Stimulated activated naive B cell treated with anti-CD40 and anti-IgM and Interleukin-4, amounts not matched to agents 10 μg/mL and 1 μg/mL and 100 μg/mL, for 72 hours (primary cell): ENCODE measurements around the gene IL27RA.

Source experiments
- ATAC-seq, 2 donors: fragments of 150-1000 bp; cut with Tn5 transposase; replicated peaks; 2 replicates each; pipeline ENCODE4 v1.10.0; 2021; ENCODE audit warnings: moderate library complexity in 1 of 2
- DNase-seq: peaks from one replicate; pipeline ENCODE4 v3.0.0; 2021
- H3K27ac Mint-ChIP-seq: one replicate; pipeline ENCODE4 v1.8.0; 2022; ENCODE audit warnings: mild to moderate bottlenecking, mixed read lengths
- H3K27me3 Mint-ChIP-seq, 2 donors: one replicate each; pipeline ENCODE4 v1.8.0; 2022; ENCODE audit warnings: mixed read lengths in 2 of 2
- H3K36me3 Mint-ChIP-seq, 2 donors: one replicate each; pipeline ENCODE4 v1.8.0; 2022; ENCODE audit warnings: mixed read lengths in 2 of 2, mild to moderate bottlenecking in 1 of 2
- H3K4me1 Mint-ChIP-seq, 2 donors: one replicate each; pipeline ENCODE4 v1.8.0; 2022; ENCODE audit warnings: mixed read lengths in 2 of 2, mild to moderate bottlenecking in 1 of 2
- H3K4me3 Mint-ChIP-seq, 2 donors: one replicate each; pipeline ENCODE4 v1.8.0; 2022; ENCODE audit warnings: mild to moderate bottlenecking in 2 of 2, mixed read lengths in 2 of 2, moderate library complexity in 1 of 2
- H3K9me3 Mint-ChIP-seq, 2 donors: one replicate each; pipeline ENCODE4 v1.8.0; 2022; ENCODE audit warnings: mixed read lengths in 2 of 2, mild to moderate bottlenecking in 1 of 2

Gene IL27RA

GRCh38 chr19:13993590-13994300 lies 37.8 kb upstream of the IL27RA start:
- Mint-ChIP-seq H3K4me3 (no peak overlapping the region), H3K9me3 (peaks cover under 1 to 1% of the 10 kb centered on the region in 2 donors), H3K27ac (no peak overlapping the region), H3K4me1 (peaks cover 9 to 20% of the 10 kb centered on the region in 2 donors), H3K27me3 (no peaks in the 10 kb centered on the region), H3K36me3 (peaks cover 32 to 42% of the 10 kb centered on the region in 2 donors)
- no peak for DNase-seq
- ATAC-seq, result no peak

- H3K27me3 Mint-ChIP-seq, result no peaks in the 10 kb centered on the region
- H3K36me3 Mint-ChIP-seq, result peaks cover 19 to 34% of the 10 kb centered on the region in 2 donors
- peaks cover 3 to 4% of the 10 kb centered on the region in 2 donors for H3K9me3 Mint-ChIP-seq
- ATAC-seq (no peak), DNase-seq (no peak)
- no peak overlapping the region for H3K27ac Mint-ChIP-seq
- H3K4me1 Mint-ChIP-seq, result peaks cover 1 to 7% of the 10 kb centered on the region in 2 donors
- no peak overlapping the region for H3K4me3 Mint-ChIP-seq
These were observed 36.4 kb upstream of the IL27RA start for GRCh38 chr19:13995017-13995728.

- ATAC-seq (no peak), DNase-seq (no peak)
- Mint-ChIP-seq H3K27me3 (no peaks in the 10 kb centered on the region), H3K4me1 (peaks cover 7 to 12% of the 10 kb centered on the region in 2 donors), H3K4me3 (no peak overlapping the region), H3K36me3 (peaks cover 14 to 31% of the 10 kb centered on the region in 2 donors), H3K27ac (no peak overlapping the region), H3K9me3 (peaks cover 3 to 4% of the 10 kb centered on the region in 2 donors)
These were observed 35.4 kb upstream of the IL27RA start for GRCh38 chr19:13995878-13996765.

GRCh38 chr19:13996928-13997630 lies 34.5 kb upstream of the IL27RA start:
- Mint-ChIP-seq H3K4me1 (peaks cover 9 to 18% of the 10 kb centered on the region in 2 donors), H3K27me3 (no peaks in the 10 kb centered on the region), H3K36me3 (peaks cover 10 to 27% of the 10 kb centered on the region in 2 donors), H3K9me3 (peaks cover 3 to 4% of the 10 kb centered on the region in 2 donors), H3K27ac (no peak overlapping the region), H3K4me3 (no peak overlapping the region)
- DNase-seq (no peak), ATAC-seq (no peak)

GRCh38 chr19:13997631-13997962 lies 34.0 kb upstream of the IL27RA start:
- no peak overlapping the region for H3K4me3 Mint-ChIP-seq
- peaks cover 5 to 22% of the 10 kb centered on the region in 2 donors for H3K36me3 Mint-ChIP-seq
- H3K27me3 Mint-ChIP-seq, result no peaks in the 10 kb centered on the region
- peak overlapping the region; percentile 51 for H3K27ac Mint-ChIP-seq
- no peak for DNase-seq
- peaks cover 11 to 23% of the 10 kb centered on the region in 2 donors for H3K4me1 Mint-ChIP-seq
- ATAC-seq, result no peak
- H3K9me3 Mint-ChIP-seq, result peaks cover 3 to 4% of the 10 kb centered on the region in 2 donors

GRCh38 chr19:13998426-13998825 lies 33.1 kb upstream of the IL27RA start:
- Mint-ChIP-seq H3K27ac (no peak overlapping the region), H3K9me3 (peaks cover 3 to 4% of the 10 kb centered on the region in 2 donors), H3K4me1 (peaks cover 18 to 31% of the 10 kb centered on the region in 2 donors), H3K36me3 (peaks cover 2 to 19% of the 10 kb centered on the region in 2 donors), H3K27me3 (no peaks in the 10 kb centered on the region), H3K4me3 (no peak overlapping the region)
- DNase-seq (no peak), ATAC-seq (no peak)

- Mint-ChIP-seq H3K4me1 (peaks cover 22 to 35% of the 10 kb centered on the region in 2 donors), H3K4me3 (no peak overlapping the region), H3K27ac (no peak overlapping the region), H3K27me3 (no peaks in the 10 kb centered on the region), H3K9me3 (peaks cover 3 to 4% of the 10 kb centered on the region in 2 donors), H3K36me3 (peaks cover 2 to 19% of the 10 kb centered on the region in 2 donors)
- ATAC-seq (no peak), DNase-seq (no peak)
These were observed 32.5 kb upstream of the IL27RA start for GRCh38 chr19:13999085-13999484.

- peak overlapping the region; percentile 19 to 34 for H3K4me3 Mint-ChIP-seq
- H3K36me3 Mint-ChIP-seq, result peaks cover 2 to 19% of the 10 kb centered on the region in 2 donors
- H3K27me3 Mint-ChIP-seq, result no peaks in the 10 kb centered on the region
- no peak for ATAC-seq
- H3K9me3 Mint-ChIP-seq, result peaks cover 3 to 4% of the 10 kb centered on the region in 2 donors
- peaks cover 33 to 49% of the 10 kb centered on the region in 2 donors for H3K4me1 Mint-ChIP-seq
- peak overlapping the region; percentile 77 for H3K27ac Mint-ChIP-seq
- DNase-seq, result no peak
These were observed 30.7 kb upstream of the IL27RA start for GRCh38 chr19:14000691-14001375.

- Mint-ChIP-seq H3K27ac (peak overlapping the region; percentile 94), H3K4me3 (peak overlapping the region; percentile 32 to 66), H3K4me1 (peaks cover 35 to 58% of the 10 kb centered on the region in 2 donors), H3K27me3 (no peaks in the 10 kb centered on the region), H3K36me3 (peaks cover 5 to 19% of the 10 kb centered on the region in 2 donors), H3K9me3 (peaks cover 3 to 4% of the 10 kb centered on the region in 2 donors)
- ATAC-seq (no peak), DNase-seq (no peak)
These were observed 28.9 kb upstream of the IL27RA start for GRCh38 chr19:14002571-14003250.

- peaks cover 37 to 61% of the 10 kb centered on the region in 2 donors for H3K4me1 Mint-ChIP-seq
These were observed 28.1 kb upstream of the IL27RA start for GRCh38 chr19:14003251-14004055.

GRCh38 chr19:14004619-14005348 lies 26.8 kb upstream of the IL27RA start:
- peaks cover 3 to 6% of the 10 kb centered on the region in 2 donors for H3K36me3 Mint-ChIP-seq
- H3K4me3 Mint-ChIP-seq, result peak overlapping the region; percentile 80 to 89
- peak; percentile 20 for DNase-seq
- peaks cover 40 to 61% of the 10 kb centered on the region in 2 donors for H3K4me1 Mint-ChIP-seq
- H3K27ac Mint-ChIP-seq, result peak overlapping the region; percentile 92
- H3K27me3 Mint-ChIP-seq, result no peaks in the 10 kb centered on the region
- no peaks in the 10 kb centered on the region for H3K9me3 Mint-ChIP-seq
- no peak for ATAC-seq

More at GRCh38 chr19:14003251-14004055, 28.1 kb upstream of the IL27RA start:
- DNase-seq, result no peak
- peaks cover 5 to 13% of the 10 kb centered on the region in 2 donors for H3K36me3 Mint-ChIP-seq
- peaks cover 3 to 4% of the 10 kb centered on the region in 2 donors for H3K9me3 Mint-ChIP-seq
- H3K4me3 Mint-ChIP-seq, result peak overlapping the region; percentile 32 to 66
- no peak for ATAC-seq
- H3K27ac Mint-ChIP-seq, result peak overlapping the region; percentile 94
- no peaks in the 10 kb centered on the region for H3K27me3 Mint-ChIP-seq
